GM19025 (cell line): ENCODE measurements around the gene INPP5D.
A peak's percentile ranks its signal among the peaks of the same experiment; 100 is the strongest.

Experiments used
- ATAC-seq: cut with Tn5 transposase; IDR thresholded peaks from one replicate; pipeline ENCODE4 v1.9.1; 2021; ENCODE audit warnings: mild to moderate bottlenecking, low read depth, moderate library complexity; ENCODE audit not compliant: unreplicated experiment

Gene INPP5D

GRCh38 chr2:233225230-233226068 is 165.3 kb downstream of the INPP5D start:
- no peak for ATAC-seq

- ATAC-seq = no peak
Measured at GRCh38 chr2:233226511-233227031, 166.4 kb downstream of the INPP5D start.

DNA sequence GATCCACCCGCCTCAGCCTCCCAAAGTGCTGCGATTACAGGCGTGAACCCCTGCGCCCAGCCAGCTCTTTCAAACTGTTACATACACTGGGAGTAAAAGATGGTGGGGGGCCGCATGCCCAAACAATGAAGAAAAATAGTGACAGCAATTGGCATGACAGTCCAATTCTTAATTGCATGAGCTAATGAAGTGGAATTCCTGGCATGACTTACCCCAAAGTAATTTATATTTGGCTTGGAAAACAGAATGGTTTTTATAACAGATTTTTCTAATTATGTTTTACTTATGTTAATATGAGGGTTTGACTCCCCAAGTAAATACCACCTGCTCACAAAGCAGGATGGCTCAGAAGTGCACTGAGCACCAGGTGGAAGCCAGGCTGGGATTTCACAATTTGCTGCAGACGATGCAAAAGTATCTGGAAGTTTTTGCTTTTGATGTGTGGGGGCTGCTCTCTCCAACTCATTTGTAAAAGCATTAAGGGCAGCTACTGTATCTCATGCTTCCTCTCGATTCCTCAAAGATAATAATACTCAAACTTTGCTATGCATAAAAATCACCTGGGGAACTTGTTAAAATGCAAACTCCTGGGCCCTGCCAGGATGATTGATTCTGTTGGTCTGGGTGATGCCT is 167.3 kb downstream of the INPP5D start:
- no peak for ATAC-seq

GRCh38 chr2:233228376-233228775 is 168.2 kb downstream of the INPP5D start:
- no peak for ATAC-seq

GRCh38 chr2:233233618-233234230 is 173.6 kb downstream of the INPP5D start:
- ATAC-seq = no peak

DNA sequence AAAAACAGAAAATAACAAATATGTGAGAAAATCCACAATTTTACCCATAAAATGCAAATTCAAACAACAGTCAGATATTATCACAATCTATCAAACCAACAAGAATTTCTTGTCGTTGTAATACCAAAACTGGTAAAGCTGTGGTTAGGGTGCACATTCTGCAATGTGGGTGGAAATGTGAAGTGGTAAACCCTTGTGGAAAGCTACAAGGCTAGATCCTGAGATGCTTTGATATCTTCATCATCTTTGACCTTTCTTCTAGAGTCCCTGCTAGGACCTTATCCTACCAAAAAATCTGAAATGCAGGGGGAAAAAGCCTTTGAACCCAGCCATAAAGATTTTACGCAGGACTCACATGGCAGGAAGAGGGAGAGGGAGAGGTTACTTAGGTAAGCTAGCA is 174.1 kb downstream of the INPP5D start:
- ATAC-seq = no peak

DNA sequence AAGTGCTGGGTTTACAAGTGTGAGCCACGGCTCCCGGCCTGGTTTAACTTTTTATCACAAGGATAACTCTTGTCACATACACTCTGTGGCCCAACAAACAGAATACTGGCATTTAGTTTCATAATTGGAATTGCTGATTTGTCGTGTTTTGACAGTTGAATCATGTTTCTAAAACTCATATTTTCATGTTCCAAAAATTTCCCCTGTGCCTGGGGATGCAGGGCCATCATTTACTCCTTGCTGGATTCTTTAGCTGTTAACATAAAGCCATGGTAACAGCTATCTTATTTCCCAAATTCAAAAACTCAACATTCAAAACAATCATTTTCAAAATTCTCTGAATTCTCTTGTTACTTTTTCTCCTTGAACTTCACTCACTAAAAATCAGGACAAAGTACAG is 174.9 kb downstream of the INPP5D start:
- ATAC-seq = no peak

GRCh38 chr2:233235977-233236376 is 175.8 kb downstream of the INPP5D start:
- no peak for ATAC-seq

GRCh38 chr2:233236820-233237589 is 176.9 kb downstream of the INPP5D start:
- no peak for ATAC-seq

DNA sequence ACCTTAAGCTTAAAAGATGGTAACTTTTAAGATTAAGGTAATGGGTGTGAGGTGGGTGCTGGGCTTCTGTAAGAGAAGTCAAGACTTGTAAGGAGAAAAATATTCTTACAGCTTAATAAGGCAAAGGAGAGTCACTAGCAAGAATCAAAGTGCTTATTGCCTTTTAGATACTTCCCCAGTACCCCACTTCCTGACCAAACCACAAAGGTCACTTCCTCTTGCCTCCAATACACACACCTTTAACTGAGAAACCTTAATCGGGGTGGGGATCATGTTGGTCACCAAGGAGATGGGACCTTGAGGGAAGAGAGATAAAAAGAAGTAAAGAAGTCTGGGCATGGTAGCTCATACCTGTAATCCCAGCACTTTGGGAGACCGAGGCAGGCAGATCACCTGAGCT is 180.8 kb downstream of the INPP5D start:
- ATAC-seq = no peak

DNA sequence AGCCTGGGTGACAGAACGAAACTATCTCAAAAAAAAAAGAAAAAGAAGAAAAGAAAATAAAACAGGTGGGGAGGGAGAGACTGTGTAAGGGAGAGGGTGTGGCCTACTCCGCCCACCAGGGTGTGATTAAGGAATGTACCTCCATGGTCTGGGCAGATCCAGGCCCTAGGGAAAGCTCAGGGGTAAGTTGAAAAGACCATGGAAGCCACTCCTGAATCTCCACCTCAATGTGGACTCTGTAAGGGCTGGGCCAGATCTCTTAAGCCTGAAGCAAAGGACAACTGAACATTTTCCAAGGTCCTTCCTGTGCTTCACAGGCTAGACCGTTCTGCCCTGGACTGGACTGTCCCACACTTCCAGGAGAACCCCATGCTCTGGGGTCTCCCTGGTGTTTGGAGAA is 181.7 kb downstream of the INPP5D start:
- ATAC-seq = no peak

- no peak for ATAC-seq
Measured at GRCh38 chr2:233242231-233242927, 182.2 kb downstream of the INPP5D start.

DNA sequence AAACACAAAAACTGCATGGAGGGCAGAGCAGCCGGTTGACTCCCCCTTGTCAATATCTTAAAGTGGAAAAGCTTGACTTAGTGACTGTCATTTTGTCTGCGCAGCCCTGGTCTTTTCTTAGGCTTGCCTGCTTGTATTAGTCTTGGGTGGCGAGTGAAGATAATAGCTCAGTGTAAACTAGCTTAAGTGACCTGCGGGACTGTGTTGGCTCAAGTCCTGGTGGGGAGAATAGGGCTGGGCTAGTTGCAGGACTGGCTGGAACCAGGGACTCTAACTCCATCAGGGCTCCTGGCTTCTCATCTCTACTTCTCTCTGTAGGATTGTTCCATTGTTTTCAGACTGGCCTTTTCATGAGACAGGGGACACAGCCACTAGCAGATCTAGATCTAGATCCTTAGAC is 183.2 kb downstream of the INPP5D start:
- ATAC-seq = no peak

DNA sequence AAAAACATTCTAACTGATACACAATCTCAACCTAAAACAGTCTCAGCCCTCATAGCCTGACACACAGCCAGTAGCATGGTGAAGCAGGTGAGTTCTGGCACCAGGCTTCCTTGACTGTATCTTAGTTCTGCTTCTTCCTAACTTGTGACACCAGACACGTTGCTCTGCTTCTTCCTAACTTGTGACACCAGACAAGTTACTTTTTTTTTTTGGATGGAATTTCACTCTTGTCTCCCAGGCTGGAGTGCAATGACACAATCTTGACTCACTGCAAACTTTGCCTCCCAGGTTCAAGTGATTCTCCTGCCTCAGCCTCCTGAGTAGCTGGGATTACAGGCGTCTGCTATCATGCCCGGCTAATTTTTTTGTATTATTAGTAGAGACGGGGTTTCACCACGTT is 184.7 kb downstream of the INPP5D start:
- no peak for ATAC-seq

DNA sequence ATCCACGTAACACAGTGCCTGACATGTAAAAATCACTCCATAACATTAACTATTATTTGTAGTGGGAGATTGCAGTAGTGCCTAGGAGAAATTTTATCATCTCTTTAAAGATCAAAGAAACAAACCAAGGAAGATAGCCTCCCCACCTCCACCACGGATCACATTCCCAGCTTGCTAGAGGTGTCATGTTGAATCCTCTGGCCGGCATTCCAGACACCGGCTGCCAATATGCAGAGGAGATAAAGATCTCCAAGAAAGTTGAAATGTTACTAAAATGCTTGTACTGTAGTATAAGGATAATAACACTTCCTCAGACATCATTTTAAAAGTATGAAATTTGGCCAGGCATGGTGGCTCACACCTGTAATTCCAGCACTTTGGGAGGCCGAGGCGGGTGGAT is 185.3 kb downstream of the INPP5D start:
- no peak for ATAC-seq

- no peak for ATAC-seq
Measured at GRCh38 chr2:233247116-233247515, 187.0 kb downstream of the INPP5D start.

GRCh38 chr2:233247744-233248143 is 187.6 kb downstream of the INPP5D start:
- no peak for ATAC-seq

DNA sequence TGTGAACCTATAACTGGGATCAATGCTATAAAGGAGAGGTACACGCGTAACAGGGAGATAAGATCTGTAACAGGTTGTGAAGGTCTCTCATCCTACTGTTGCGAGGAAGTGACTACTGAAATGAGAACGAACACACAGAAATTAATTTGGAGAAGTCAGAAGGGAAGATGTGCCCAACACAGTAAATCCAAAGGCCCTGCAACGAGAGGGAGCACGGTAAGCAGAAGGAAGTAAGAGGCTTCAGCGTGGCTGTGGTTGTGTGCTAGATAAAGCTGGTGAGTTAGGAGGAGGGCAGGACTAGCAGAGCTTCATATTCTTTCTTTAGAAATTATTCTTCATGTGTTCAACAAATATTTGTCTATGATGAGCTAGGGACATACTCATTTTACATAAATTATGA is 188.9 kb downstream of the INPP5D start:
- no peak for ATAC-seq

GRCh38 chr2:233250568-233250967 is 190.4 kb downstream of the INPP5D start:
- no peak for ATAC-seq

- peak; percentile 12 for ATAC-seq
Measured at GRCh38 chr2:233250985-233251305, 190.8 kb downstream of the INPP5D start.
